Measurements from ENCODE around the gene ST6GALNAC5. TPM values are rescaled to one million over a fixed set of nuclear protein-coding genes. Genes with fewer than 3 reads are reported as not detected.
"Not testable (repeated sequence)": the region's sequence is repeated elsewhere in the genome, so short reads cannot be mapped to it uniquely, and the experiment has no call there.

Gene ST6GALNAC5
- polyA plus RNA-seq, 6 donors from 2014 or later = not detected

- no peaks in the 10 kb centered on the region for H3K36me3 Mint-ChIP-seq
- no peak overlapping the region for H3K27ac Mint-ChIP-seq
- peaks cover 0 to 14% (median 12%) of the 10 kb centered on the region in 3 donors for H3K4me1 Mint-ChIP-seq
- DNase-seq (no peak), ATAC-seq (ENCODE audit: low read depth in 2 of 2) (no peak)
- peaks cover 0 to 7% (median 4%) of the 10 kb centered on the region in 7 donors for H3K9me3 Mint-ChIP-seq
- peaks cover 33 to 62% (median 55%) of the 10 kb centered on the region in 3 donors for H3K27me3 Mint-ChIP-seq
- H3K4me3 Mint-ChIP-seq = no peak overlapping the region
Measured at GRCh38 chr1:76871355-76871974, 4.2 kb downstream of the ST6GALNAC5 start.

GRCh38 chr1:76872944-76873343 lies 5.7 kb downstream of the ST6GALNAC5 start:
- DNase-seq = no peak
- Mint-ChIP-seq H3K27me3 (peaks cover 32 to 57% (median 48%) of the 10 kb centered on the region in 3 donors), H3K36me3 (no peaks in the 10 kb centered on the region), H3K4me1 (peaks cover 0 to 6% (median 5%) of the 10 kb centered on the region in 3 donors), H3K4me3 (no peak overlapping the region), H3K27ac (peak overlapping the region in 1 of 6 donors; percentile 16), H3K9me3 (peaks cover 0 to 7% (median 5%) of the 10 kb centered on the region in 7 donors)
- no peak for ATAC-seq (ENCODE audit: low read depth in 2 of 2)

GRCh38 chr1:76876655-76877395 lies 9.5 kb downstream of the ST6GALNAC5 start:
- Mint-ChIP-seq H3K27ac (no peak overlapping the region), H3K27me3 (peaks cover 11 to 21% (median 15%) of the 10 kb centered on the region in 3 donors), H3K36me3 (no peaks in the 10 kb centered on the region), H3K9me3 (peaks cover 0 to 7% (median 5%) of the 10 kb centered on the region in 7 donors), H3K4me1 (no peaks in the 10 kb centered on the region), H3K4me3 (no peak overlapping the region)
- ATAC-seq (ENCODE audit: low read depth in 2 of 2) (no peak), DNase-seq (no peak)

- H3K4me1 Mint-ChIP-seq; DNase-seq; H3K27ac Mint-ChIP-seq; H3K9me3 Mint-ChIP-seq; H3K36me3 Mint-ChIP-seq; ATAC-seq (ENCODE audit: low read depth in 2 of 2); H3K4me3 Mint-ChIP-seq: not testable (repeated sequence)
- H3K27me3 Mint-ChIP-seq = peaks cover 0 to 14% (median 5%) of the 10 kb centered on the region in 3 donors
Measured at GRCh38 chr1:76879014-76879413, 11.7 kb downstream of the ST6GALNAC5 start.

GRCh38 chr1:76881762-76882161 lies 14.5 kb downstream of the ST6GALNAC5 start:
- no peaks in the 10 kb centered on the region for H3K36me3 Mint-ChIP-seq
- no peaks in the 10 kb centered on the region for H3K4me1 Mint-ChIP-seq
- H3K27ac Mint-ChIP-seq = no peak overlapping the region
- no peaks in the 10 kb centered on the region for H3K9me3 Mint-ChIP-seq
- ATAC-seq (ENCODE audit: low read depth in 2 of 2) = no peak
- H3K27me3 Mint-ChIP-seq = peaks cover 0 to 9% (median 0%) of the 10 kb centered on the region in 3 donors
- no peak for DNase-seq
- no peak overlapping the region for H3K4me3 Mint-ChIP-seq

- no peaks in the 10 kb centered on the region for H3K4me1 Mint-ChIP-seq
- no peak overlapping the region for H3K27ac Mint-ChIP-seq
- H3K36me3 Mint-ChIP-seq = no peaks in the 10 kb centered on the region
- no peak overlapping the region for H3K4me3 Mint-ChIP-seq
- peaks cover 0 to 7% (median 6%) of the 10 kb centered on the region in 3 donors for H3K27me3 Mint-ChIP-seq
- DNase-seq (no peak), ATAC-seq (ENCODE audit: low read depth in 2 of 2) (no peak)
- peaks cover 3 to 12% (median 6%) of the 10 kb centered on the region in 7 donors for H3K9me3 Mint-ChIP-seq
Measured at GRCh38 chr1:76891931-76892622, 24.8 kb downstream of the ST6GALNAC5 start.

GRCh38 chr1:76892675-76893074 lies 25.4 kb downstream of the ST6GALNAC5 start:
- no peaks in the 10 kb centered on the region for H3K36me3 Mint-ChIP-seq
- peaks cover 3 to 12% (median 6%) of the 10 kb centered on the region in 7 donors for H3K9me3 Mint-ChIP-seq
- H3K4me3 Mint-ChIP-seq = no peak overlapping the region
- no peaks in the 10 kb centered on the region for H3K4me1 Mint-ChIP-seq
- no peak overlapping the region for H3K27ac Mint-ChIP-seq
- H3K27me3 Mint-ChIP-seq = peaks cover 0 to 7% (median 6%) of the 10 kb centered on the region in 3 donors
- ATAC-seq (ENCODE audit: low read depth in 2 of 2) = no peak
- no peak for DNase-seq

- Mint-ChIP-seq H3K27me3 (peaks cover 0 to 17% (median 9%) of the 10 kb centered on the region in 3 donors), H3K27ac (no peak overlapping the region), H3K4me1 (no peaks in the 10 kb centered on the region), H3K4me3 (no peak overlapping the region), H3K36me3 (no peaks in the 10 kb centered on the region), H3K9me3 (peaks cover 0 to 7% (median 0%) of the 10 kb centered on the region in 7 donors)
- no peak for DNase-seq
- no peak for ATAC-seq (ENCODE audit: low read depth in 2 of 2)
Measured at GRCh38 chr1:76901158-76901767, 34.0 kb downstream of the ST6GALNAC5 start.

- no peak for DNase-seq
- no peaks in the 10 kb centered on the region for H3K4me1 Mint-ChIP-seq
- H3K36me3 Mint-ChIP-seq = no peaks in the 10 kb centered on the region
- no peak overlapping the region for H3K27ac Mint-ChIP-seq
- no peak for ATAC-seq (ENCODE audit: low read depth in 2 of 2)
- H3K4me3 Mint-ChIP-seq = no peak overlapping the region
- no peaks in the 10 kb centered on the region for H3K27me3 Mint-ChIP-seq
- peaks cover 0 to 12% (median 0%) of the 10 kb centered on the region in 7 donors for H3K9me3 Mint-ChIP-seq
Measured at GRCh38 chr1:76905876-76906595, 38.8 kb downstream of the ST6GALNAC5 start.

GRCh38 chr1:76909311-76909710 lies 42.0 kb downstream of the ST6GALNAC5 start:
- no peak overlapping the region for H3K27ac Mint-ChIP-seq
- H3K27me3 Mint-ChIP-seq = peaks cover 0 to 12% (median 0%) of the 10 kb centered on the region in 3 donors
- no peak for DNase-seq
- ATAC-seq (ENCODE audit: low read depth in 2 of 2) = no peak
- H3K4me1 Mint-ChIP-seq = no peaks in the 10 kb centered on the region
- H3K4me3 Mint-ChIP-seq = no peak overlapping the region
- no peaks in the 10 kb centered on the region for H3K36me3 Mint-ChIP-seq
- H3K9me3 Mint-ChIP-seq = peaks cover 0 to 18% (median 3%) of the 10 kb centered on the region in 7 donors

- H3K9me3 Mint-ChIP-seq = peaks cover 0 to 3% (median 0%) of the 10 kb centered on the region in 7 donors
- ATAC-seq (ENCODE audit: low read depth in 2 of 2) (no peak), DNase-seq (no peak)
- no peaks in the 10 kb centered on the region for H3K4me1 Mint-ChIP-seq
- H3K4me3 Mint-ChIP-seq = no peak overlapping the region
- H3K36me3 Mint-ChIP-seq = no peaks in the 10 kb centered on the region
- no peak overlapping the region for H3K27ac Mint-ChIP-seq
- peaks cover 0 to 16% (median 0%) of the 10 kb centered on the region in 3 donors for H3K27me3 Mint-ChIP-seq
Measured at GRCh38 chr1:76919085-76919484, 51.8 kb downstream of the ST6GALNAC5 start.

GRCh38 chr1:76921590-76921989 lies 54.3 kb downstream of the ST6GALNAC5 start:
- no peaks in the 10 kb centered on the region for H3K36me3 Mint-ChIP-seq
- DNase-seq (no peak), ATAC-seq (ENCODE audit: low read depth in 2 of 2) (no peak)
- H3K4me3 Mint-ChIP-seq = no peak overlapping the region
- H3K27ac Mint-ChIP-seq = no peak overlapping the region
- H3K9me3 Mint-ChIP-seq = peaks cover 0 to 3% (median 0%) of the 10 kb centered on the region in 7 donors
- H3K27me3 Mint-ChIP-seq = peaks cover 0 to 16% (median 0%) of the 10 kb centered on the region in 3 donors
- H3K4me1 Mint-ChIP-seq = no peaks in the 10 kb centered on the region

- no peak for ATAC-seq (ENCODE audit: low read depth in 2 of 2)
Measured at GRCh38 chr1:76925825-76926224, 58.5 kb downstream of the ST6GALNAC5 start.

More at GRCh38 chr1:76925825-76926224, 58.5 kb downstream of the ST6GALNAC5 start:
- Mint-ChIP-seq H3K4me1 (no peaks in the 10 kb centered on the region), H3K27me3 (peaks cover 0 to 4% (median 0%) of the 10 kb centered on the region in 3 donors), H3K4me3 (no peak overlapping the region), H3K9me3 (peaks cover 0 to 9% (median under 1%) of the 10 kb centered on the region in 7 donors), H3K27ac (no peak overlapping the region), H3K36me3 (no peaks in the 10 kb centered on the region)
- DNase-seq = no peak
